ENCODE data around the gene TMPRSS11E.
"Not testable (repeated sequence)": the region's sequence is repeated elsewhere in the genome, so short reads cannot be mapped to it uniquely, and the experiment has no call there.

TMPRSS11E gene, protein sequence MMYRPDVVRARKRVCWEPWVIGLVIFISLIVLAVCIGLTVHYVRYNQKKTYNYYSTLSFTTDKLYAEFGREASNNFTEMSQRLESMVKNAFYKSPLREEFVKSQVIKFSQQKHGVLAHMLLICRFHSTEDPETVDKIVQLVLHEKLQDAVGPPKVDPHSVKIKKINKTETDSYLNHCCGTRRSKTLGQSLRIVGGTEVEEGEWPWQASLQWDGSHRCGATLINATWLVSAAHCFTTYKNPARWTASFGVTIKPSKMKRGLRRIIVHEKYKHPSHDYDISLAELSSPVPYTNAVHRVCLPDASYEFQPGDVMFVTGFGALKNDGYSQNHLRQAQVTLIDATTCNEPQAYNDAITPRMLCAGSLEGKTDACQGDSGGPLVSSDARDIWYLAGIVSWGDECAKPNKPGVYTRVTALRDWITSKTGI

DNA sequence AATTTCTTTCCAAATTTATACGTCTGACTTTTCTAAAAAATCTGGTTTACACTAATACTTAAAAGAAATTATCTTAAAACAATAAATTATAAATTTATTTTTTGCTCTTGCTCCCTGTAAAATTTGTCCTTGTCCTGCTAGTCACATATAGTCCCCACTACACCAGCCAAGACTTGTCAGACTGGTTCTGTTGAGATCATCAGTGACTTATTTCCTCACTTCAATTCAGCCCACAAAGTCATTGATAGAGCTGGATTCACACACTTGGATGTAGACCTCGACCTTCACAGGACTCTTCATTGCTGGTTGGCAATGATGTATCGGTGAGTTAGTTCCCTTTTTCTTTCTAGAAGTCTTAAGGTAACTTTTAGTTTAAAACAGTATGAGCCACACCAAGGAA lies at the start of gene TMPRSS11E:
TMPRSS11E (plus strand) TSS at position 263 of the 400 bp plus-strand sequence; CDS start at position 313, 50 bp downstream.
- in situ Hi-C loops (cut with MboI; ENCODE audit: low sequenced_read_pairs): no loop called here

DNA sequence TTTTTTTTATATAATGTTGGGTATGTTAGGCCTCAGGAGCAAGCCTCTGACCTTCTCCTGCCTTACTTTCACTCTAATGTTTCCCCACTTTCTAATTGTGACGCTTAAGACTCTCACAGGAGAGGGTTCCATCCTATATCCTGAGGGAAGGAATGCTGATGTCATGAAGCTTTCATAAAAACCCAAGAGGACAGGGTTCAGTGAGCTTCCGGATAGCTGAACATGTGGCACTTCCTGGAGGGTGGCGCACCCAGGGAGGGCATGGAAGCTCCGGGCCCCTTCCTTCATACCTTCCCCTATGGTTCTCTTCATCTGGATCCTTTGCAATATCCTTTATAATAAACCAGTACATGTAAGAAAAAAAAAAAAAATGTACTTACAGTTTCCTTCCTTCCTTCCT lies 48.0 kb upstream of the TMPRSS11E start:
- in situ Hi-C loops (cut with MboI; ENCODE audit: low sequenced_read_pairs): no loop called here

DNA sequence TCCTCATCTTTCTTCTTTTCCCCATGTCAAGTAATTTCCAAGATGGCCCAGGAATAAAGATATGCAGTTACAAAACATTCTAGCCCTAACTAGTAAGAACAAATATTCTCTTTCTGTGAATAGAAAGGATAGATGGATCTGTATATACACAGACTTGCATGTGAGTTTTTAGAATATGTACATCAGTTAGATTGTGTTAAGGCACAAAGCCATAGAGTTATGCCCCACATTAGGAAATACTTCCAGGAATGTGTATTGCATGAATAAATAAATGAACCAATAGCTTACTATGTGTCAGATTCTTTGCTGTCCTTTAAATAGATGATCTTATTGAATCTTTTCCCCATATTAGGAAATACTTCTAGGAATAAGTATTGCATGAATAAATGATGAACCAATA lies 46.0 kb upstream of the TMPRSS11E start:
- in situ Hi-C loops (cut with MboI; ENCODE audit: low sequenced_read_pairs): no loop called here

DNA sequence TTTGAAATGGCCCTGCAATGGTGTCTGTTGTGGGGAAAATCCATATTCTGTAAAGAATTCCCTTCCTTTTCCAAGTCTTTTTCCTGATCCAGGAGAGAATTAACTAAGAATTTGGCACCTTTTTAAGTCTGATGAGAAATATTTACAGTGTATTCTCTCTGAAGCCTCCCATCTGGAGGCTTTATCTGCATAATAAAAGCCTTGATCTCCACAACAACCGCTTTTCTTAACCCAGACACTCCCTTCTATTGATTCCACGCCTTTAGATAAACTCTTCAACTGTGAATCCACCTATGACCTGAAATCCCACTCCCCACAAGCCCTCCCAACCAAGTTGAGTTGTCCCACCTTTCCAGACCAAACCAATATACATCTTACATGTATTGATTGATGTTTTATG lies 43.1 kb upstream of the TMPRSS11E start:
- in situ Hi-C loops (cut with MboI; ENCODE audit: low sequenced_read_pairs): no loop called here

DNA sequence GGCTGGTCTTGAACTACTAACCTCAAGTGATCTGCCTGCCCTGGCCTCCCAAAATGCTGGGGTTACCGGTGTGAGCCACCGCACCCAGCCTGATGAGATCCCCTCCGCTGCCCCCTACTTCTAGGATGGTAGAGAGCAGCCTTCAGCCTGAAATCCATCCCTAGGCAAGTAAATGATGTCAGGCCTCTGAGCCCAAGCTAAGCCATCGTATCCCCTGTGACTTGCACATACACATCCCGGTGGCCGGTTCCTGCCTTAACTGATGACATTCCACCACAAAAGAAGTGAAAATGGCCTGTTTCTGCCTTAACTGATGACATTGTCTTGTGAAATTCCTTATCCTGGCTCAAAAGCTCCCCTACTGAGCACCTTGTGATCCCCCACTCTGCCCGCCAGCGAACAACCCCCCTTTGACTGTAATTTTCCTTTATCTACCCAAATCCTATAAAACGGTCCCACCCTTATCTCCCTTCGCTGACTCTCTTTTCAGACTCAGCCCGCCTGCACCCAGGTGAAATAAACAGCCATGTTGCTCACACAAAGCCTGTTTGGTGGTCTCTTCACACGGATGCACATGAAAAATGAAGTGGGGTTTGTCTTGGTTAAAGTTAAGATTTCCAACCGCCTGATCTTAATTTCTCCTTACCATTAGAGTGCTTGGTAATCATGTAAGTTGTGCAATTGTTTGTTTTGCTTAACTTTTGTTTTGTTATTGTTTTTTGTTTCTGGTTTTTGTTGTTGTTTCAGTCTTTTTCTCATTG lies 41.4 kb upstream of the TMPRSS11E start:
- in situ Hi-C loops (cut with MboI; ENCODE audit: low sequenced_read_pairs): not testable (repeated sequence)

DNA sequence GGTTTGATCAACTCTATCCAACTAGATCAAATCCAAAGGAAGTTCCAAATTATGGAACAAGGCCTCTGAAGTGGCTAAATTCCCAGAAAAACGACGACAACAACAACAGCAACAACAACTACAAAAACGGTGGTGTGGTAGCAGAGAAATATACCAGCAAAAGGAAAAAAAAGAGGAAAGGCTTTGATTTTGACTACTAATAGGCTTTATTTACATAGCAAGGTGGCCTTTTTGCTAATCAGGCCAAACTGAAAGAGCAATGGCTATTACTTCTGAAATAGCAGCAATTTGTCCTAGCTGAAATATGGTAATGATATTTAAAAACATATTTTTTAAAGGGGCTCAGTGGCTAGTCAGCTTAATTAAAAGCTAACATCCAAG lies 40.8 kb upstream of the TMPRSS11E start:
- in situ Hi-C loops (cut with MboI; ENCODE audit: low sequenced_read_pairs): no loop called here

DNA sequence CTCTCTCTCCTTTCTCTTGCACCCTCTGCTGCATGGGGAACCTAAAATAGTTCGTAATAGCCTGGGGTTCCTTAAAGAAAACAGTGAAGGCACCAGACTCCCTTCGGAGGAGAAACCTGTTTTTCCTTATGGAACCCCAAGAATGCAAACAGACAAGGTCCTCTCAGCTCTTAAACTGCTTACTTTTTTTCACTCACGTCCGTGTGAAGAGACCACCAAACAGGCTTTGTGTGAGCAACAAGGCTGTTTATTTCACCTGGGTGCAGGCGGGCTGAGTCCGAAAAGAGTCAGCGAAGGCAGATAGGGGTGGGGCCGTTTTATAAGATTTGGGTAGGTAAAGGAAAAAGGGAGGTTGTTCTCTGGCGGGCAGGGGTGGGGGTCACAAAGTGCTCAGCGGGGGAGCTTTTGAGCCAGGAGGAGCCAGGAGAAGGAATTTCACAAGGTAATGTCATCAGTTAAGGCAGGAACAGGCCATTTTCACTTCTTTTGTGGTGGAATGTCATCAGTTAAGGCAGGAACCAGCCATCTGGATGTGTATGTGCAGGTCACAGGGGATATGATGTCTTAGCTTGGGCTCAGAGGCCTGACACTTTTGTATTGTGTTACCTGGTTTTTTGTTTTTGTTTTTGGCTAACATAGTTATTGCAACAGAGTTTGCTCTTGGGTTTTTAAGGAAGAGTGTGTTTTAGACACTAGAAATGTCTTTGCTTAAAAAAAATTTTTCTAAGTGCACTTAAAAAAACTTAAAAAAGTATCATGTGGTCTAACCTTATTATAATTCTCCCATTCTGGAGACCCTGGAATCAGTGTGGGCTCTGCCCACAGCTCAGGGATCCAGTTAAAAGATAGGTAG lies 40.0 kb upstream of the TMPRSS11E start:
- in situ Hi-C loops (cut with MboI; ENCODE audit: low sequenced_read_pairs): not testable (repeated sequence)

DNA sequence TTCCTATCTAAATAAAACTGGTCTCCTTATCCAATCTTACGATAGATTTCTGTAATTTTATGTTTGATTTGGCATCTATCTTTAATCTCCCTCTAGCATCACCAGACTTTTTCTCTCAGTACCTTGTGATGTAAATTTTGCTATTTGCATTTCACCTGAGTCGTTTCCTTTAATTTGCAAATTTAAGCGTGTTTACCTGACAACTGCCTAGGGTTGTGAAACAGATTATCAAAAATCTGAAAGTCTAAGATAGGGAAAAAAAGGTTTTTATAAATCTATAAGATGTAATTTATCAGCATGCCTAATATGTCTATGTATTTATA lies 39.4 kb upstream of the TMPRSS11E start:
- in situ Hi-C loops (cut with MboI; ENCODE audit: low sequenced_read_pairs): no loop called here

DNA sequence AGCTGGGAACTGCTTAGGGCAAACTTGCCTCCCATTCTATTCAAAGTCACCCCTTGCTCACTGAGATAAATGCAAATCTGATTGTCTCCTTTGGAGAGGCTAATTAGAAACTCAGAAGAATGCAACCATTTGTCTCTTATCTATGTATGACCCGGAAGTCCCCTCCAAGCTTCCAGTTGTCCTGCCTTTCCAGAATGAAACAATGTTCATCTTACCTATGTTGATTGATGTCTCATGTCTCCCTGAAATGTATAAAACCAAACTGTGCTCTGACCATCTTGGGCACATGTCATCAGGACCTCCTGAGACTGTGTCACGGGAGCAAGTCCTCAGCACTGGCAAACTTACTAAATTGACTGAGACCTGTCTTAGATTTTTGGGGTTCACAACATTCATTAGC lies 37.1 kb upstream of the TMPRSS11E start:
- in situ Hi-C loops (cut with MboI; ENCODE audit: low sequenced_read_pairs): no loop called here

DNA sequence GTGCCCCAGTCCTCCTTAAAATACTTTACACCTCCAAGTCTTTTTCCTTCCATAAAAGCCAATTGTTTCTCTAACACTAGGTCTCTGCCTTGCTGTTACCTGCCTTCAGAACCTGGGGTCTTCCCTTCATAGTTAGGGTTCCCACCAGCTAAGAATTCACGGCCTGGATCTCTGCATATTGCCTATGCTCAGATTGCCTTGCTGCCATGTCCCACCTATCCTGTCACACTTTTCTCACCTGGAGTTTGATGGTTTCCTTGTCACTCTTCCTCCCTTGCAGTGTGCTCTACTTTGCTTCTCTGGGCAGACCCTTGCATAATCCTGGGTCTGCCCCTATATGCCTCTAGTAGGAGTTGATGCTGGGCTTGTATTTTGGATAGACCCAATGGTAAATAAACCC lies 36.6 kb upstream of the TMPRSS11E start:
- in situ Hi-C loops (cut with MboI; ENCODE audit: low sequenced_read_pairs): no loop called here

DNA sequence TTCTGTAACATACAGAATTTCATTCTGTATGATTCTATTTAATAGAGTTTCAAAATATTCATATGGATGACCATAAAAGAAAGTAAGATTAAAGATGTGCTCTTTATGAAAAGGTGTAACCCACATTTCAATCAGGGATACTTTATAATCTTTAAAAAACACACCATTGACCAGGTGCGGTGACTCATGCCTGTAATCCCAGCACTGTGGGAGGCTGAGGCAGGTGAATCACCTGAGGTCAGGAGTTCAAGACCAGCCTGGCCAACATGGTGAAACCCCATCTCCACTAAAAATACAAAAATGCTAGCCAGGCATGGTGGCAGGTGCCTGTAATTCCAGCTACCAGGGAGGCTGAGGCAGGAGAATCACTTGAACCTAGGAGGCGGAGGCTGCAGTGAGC lies 35.2 kb upstream of the TMPRSS11E start:
- in situ Hi-C loops (cut with MboI; ENCODE audit: low sequenced_read_pairs): not testable (repeated sequence)

DNA sequence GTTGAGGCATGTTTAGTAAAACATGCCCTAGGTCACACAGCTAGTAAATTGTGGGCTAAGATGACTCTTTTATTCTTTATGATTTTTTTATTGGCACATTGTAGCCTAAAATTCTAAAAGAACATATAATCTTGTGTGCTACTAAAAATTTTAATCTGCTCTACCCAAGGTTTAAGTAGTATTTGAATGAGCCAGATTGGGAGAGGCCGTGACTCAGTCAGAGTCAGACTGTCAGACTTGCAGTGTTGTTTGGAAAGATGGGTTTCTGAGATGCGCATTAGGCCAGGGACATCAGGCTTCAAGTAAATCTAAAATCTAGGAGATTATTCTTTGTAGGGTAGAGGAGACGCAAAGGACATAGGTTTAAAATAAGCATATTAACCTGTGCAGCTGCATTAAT lies 30.7 kb upstream of the TMPRSS11E start:
- in situ Hi-C loops (cut with MboI; ENCODE audit: low sequenced_read_pairs): no loop called here

DNA sequence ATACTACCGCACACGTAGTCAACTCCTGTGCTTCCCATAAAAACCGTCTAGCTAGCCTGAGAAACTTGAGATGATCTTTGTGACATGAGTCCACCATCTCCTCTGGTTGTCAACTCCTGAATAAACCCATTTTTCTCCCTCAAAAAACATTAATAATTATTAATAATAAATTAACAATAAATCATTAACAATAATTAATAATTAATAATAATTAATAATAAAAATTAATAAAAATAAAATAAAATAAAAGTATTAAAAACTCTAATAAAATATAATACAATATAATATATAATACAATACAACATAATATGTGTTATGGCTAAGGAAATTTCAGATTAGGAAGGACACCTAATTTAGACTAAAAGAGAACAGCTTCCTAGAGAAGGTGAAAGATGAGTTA lies 20.7 kb upstream of the TMPRSS11E start:
- in situ Hi-C loops (cut with MboI; ENCODE audit: low sequenced_read_pairs): no loop called here

DNA sequence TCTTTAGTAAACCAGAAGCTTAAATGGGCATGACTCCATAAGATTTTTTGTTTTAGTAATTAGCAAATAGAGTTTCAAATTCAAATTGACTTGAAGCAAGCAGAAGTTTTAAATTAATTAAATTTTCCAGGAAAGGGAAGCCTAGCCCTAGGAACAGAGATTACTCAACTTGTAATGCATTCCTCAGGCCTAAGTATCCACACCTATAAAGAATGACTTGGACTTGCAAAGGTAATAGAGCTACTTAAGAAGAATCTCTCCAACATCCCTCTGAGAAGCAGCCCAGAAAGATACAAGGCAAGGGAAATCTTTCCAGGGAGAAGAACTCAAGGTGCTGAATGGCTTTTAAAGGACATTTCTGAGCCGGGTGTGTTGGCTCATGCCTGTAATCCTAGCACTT lies 16.9 kb upstream of the TMPRSS11E start:
- in situ Hi-C loops (cut with MboI; ENCODE audit: low sequenced_read_pairs): no loop called here

DNA sequence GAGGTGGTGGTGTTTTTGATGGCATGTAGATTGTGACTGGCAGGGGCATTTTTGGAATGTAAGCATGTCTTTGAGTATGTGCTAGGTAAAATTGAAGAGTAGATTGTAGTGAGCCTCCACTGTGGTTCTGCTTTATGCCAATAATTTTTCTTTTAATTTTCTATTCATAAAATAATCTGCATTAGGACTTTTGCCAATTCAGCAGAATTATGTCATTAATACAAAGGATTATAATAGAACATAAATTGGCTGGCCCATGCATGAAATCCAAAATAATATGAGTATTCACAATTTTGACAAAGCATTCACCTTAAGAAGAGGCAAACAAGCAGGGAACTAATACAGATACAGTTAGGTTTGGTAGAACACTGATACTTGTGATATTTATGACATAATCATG lies 14.9 kb upstream of the TMPRSS11E start:
- in situ Hi-C loops (cut with MboI; ENCODE audit: low sequenced_read_pairs): no loop called here

DNA sequence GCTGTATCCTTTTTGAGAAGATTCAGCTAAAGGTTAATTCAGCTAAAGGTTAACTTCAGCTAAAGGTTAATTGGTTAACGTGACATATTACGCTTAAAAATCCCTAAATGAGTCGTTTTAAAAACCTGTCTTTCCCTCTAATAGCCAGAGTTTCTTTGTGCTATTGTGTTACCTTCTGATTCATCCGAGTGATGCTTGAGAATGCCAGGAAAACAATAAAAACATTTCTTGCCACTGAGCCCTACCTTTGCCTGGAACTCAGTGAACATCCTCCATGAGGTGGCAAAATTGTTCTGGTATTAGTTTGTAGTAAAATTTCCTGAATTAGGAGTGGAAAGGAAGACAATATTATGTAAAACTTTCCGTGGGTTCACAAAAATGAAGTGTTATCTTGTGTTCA lies 13.7 kb upstream of the TMPRSS11E start:
- in situ Hi-C loops (cut with MboI; ENCODE audit: low sequenced_read_pairs): no loop called here

DNA sequence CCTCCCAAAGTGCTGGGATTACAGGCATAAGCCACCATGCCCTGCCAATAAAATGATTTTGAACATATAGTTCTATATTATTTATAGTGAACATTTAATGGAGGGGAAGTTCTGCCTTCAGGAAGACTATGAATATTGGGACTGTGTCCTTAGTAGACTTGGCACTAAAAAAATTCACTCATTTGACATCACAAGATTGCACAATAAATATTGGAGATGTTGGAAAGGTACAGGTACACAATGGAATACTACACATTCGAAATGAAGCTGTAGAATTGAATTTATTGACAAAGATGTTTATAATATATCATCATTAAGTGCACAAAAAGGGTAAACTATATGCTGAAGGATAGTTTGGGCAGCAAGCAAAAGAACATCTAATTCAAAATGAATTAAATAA lies 13.0 kb upstream of the TMPRSS11E start:
- in situ Hi-C loops (cut with MboI; ENCODE audit: low sequenced_read_pairs): no loop called here

DNA sequence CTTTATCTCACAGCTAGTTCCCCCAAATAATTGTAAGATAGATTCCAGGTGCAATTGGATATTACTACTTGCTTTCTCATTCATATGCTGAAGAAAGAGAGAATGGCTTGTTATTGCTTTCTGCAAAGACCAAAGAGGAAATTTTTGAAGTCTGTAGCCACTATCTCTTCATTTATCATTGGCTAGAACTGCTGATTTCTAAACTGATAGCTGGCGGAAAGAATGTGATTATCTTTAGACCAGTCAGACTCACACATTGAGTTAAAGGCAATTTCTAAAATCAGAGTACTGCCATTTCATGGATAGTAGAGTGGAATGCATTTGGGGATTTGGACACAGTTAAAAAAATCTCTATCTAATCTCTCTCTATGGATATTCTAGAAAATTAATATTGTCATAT lies 12.4 kb upstream of the TMPRSS11E start:
- in situ Hi-C loops (cut with MboI; ENCODE audit: low sequenced_read_pairs): no loop called here

DNA sequence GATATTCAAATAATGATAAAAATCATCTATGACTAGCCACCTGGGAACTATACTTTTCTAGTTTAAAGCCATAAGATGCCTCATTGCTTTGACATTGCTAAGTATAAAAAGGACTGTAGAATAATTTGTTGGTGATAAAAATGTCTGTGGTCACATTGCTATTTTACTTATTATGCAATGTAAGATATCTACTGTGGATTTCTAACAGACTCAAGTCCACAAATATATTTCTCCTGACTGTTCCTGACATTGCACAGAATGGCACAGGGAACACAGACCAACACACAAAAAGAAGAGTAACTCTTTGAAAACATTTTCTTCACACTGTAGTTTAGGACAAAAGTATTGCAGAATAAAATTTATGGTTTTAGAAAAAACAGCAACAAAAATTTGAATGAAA lies 2.2 kb upstream of the TMPRSS11E start:
- in situ Hi-C loops (cut with MboI; ENCODE audit: low sequenced_read_pairs): no loop called here

DNA sequence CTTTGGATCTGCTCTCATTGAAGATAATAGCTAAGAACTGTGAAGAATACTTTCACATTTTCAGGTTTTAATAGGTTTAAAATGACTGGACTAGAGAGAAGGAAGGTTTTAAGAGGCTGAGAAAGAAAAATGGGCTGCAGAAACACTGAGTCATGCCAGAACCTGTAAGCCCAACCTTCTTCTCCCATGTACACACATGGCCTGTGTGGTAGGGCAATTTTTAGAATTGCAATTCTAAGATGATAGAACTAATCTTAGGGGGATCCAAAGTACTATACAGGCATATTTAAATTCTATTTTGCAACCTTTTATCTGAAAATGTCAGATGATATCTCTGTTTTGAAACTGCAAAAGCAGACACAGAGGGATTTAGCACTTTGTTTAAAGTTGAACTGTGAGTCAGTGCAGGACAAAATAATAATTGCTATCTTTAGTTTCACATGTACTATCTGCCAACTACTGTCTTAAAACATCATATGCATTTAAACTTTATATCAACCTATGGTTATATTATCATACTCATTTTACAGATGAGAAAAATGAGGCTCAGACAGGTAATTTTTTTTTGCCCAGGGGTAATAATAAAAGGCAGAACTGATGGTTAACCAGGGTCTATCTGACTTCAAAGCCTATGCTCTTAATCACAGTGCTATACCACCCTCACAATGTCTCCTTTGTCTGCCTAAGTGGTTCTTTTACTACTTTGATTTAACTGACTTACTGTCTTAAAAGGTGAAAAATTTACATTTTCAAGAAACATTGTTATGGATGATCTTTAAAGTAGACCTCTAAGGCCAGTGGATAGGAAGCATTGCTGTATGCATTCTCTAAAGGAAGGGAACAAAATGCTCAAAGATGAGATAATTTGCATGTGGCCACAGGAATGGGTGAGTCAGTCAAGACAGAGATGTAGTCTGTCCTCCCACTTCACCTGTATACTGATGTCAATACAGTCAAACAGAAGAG lies 4.3 kb downstream of the TMPRSS11E start:
- in situ Hi-C loops (cut with MboI; ENCODE audit: low sequenced_read_pairs): no loop called here

Data from HL-60/S4 (cell line).